K562 (cell line): ENCODE results near the gene PLPP4. TPM values are rescaled to one million over a fixed set of nuclear protein-coding genes. Genes with fewer than 3 reads are reported as not detected.

Experiments
- CBX5 ChIP-seq: IDR thresholded peaks from 2 replicates; pipeline ENCODE4 v1.6.1; 2014; ENCODE audit warnings: low read depth, borderline replicate concordance
- FIP1L1 ChIP-seq: fragments of 200-400 bp; formaldehyde crosslinking; IDR thresholded peaks from 2 replicates; pipeline ENCODE4 v1.6.1; 2018; ENCODE audit warnings: mild to moderate bottlenecking, low read depth, low read length; ENCODE audit not compliant: poor library complexity, severe bottlenecking
- GABPA ChIP-seq: fragments of 200-800 bp; sonication (Bioruptor generic); conservative IDR thresholded peaks from 2 replicates; pipeline ENCODE4 v1.6.1; 2016; ENCODE audit warnings: low read depth, missing genetic modification characterization, missing compliant biosample characterization
- HDAC1 ChIP-seq, 2 experiments: fragments of 450-650 bp; IDR thresholded peaks; 2 replicates each; pipeline ENCODE4 v1.6.1; 2016 to 2017; ENCODE audit warnings: inconsistent platforms in 1 of 2, mild to moderate bottlenecking in 1 of 2, moderate library complexity in 1 of 2
- KDM2B ChIP-seq: fragments of 250-450 bp; sonication (Bioruptor Pico); IDR thresholded peaks from 2 replicates; pipeline ENCODE4 v1.8.0; 2021; ENCODE audit warnings: mild to moderate bottlenecking, moderate library complexity
- NFE2L1 ChIP-seq: fragments of 450-650 bp; IDR thresholded peaks from 2 replicates; pipeline ENCODE4 v1.6.1; 2016; ENCODE audit warnings: missing genetic modification characterization, low read depth, mild to moderate bottlenecking, missing compliant biosample characterization, moderate library complexity, borderline replicate concordance
- POLR2H ChIP-seq: IDR thresholded peaks from 2 replicates; pipeline ENCODE4 v1.6.1; 2016; ENCODE audit warnings: missing genetic modification characterization, low read depth, mild to moderate bottlenecking, control low read depth, missing compliant biosample characterization, moderate library complexity
- PREB ChIP-seq: sonication (generic); formaldehyde crosslinking; IDR thresholded peaks from 2 replicates; pipeline ENCODE4 v1.8.1; 2023; ENCODE audit warnings: mild to moderate bottlenecking, missing genetic modification reagents
- PURB ChIP-seq: sonication (generic); formaldehyde crosslinking; IDR thresholded peaks from 2 replicates; pipeline ENCODE4 v1.9.0; 2021; ENCODE audit warnings: low read depth, mild to moderate bottlenecking, missing genetic modification reagents
- RBM39 ChIP-seq: fragments of 200-400 bp; formaldehyde crosslinking; optimal IDR thresholded peaks from 2 replicates; pipeline ENCODE3; 2018; ENCODE audit warnings: low read depth, low read length
- SMC3 ChIP-seq: conservative IDR thresholded peaks from 2 replicates; pipeline ENCODE4 v1.6.1; 2011; ENCODE audit warnings: low read depth, low read length, improper control_type of control experiment; ENCODE audit not compliant: insufficient read depth
- ZBTB7A ChIP-seq: IDR thresholded peaks from 2 replicates; pipeline ENCODE4 v1.6.1; 2011; ENCODE audit warnings: low read depth, mild to moderate bottlenecking, low read length, moderate library complexity, borderline replicate concordance; ENCODE audit not compliant: control insufficient read depth
- polyA plus RNA-seq, 8 experiments: library from polyadenylated mRNA; depleted of rRNA in 4 of 8; stranded (reverse) in 5 of 8; unstranded in 3 of 8; fragments of >200 nt; fragmentation: Nextera tagmentation in 2 of 8; fragmentation: Illumina TruSeq in 1 of 8; extraction: Ambion mirVana in 2 of 8; extraction: Trizol in 1 of 8; gene quantifications; 2 replicates each; pipeline versions ENCODE4 v1.2.1 to v1.2.3, GENCODE V29; 2011 to 2014; ENCODE audit warnings: inconsistent platforms in 1 of 8, missing spikeins in 1 of 8
- total RNA-seq, 7 experiments: library from RNA; depleted of rRNA in 6 of 7; stranded (reverse); fragments of >200 nt in 6 of 7; fragmentation: Illumina TruSeq in 2 of 7; extraction: Trizol in 2 of 7; gene quantifications; 2 replicates each; pipeline versions ENCODE4 v1.2.1 to v1.2.3, GENCODE V29; 2011 to 2021; ENCODE audit warnings: low replicate concordance in 1 of 7
- TF ChIP-seq, protein P1 (sequence below): fragments of 450-650 bp; IDR thresholded peaks from 2 replicates; pipeline ENCODE4 v1.6.1; 2016
- TF ChIP-seq, protein P2 (sequence below): fragments of 450-650 bp; IDR thresholded peaks from 2 replicates; pipeline ENCODE4 v1.6.1; 2016; ENCODE audit warnings: mild to moderate bottlenecking, moderate library complexity

The PLPP4 gene
- total and polyA plus RNA-seq, 9 of the 15 experiments (the other 6 are each of a cell fraction or from before 2014, with no cell fraction given) = 0.08 TPM; not detected in 8

- TF ChIP-seq SMC3 (peak; percentile 48; the same call in 1 of the 2 replicates), CBX5 (no peak), GABPA (tag) (no peak), PREB (CRISPR knock-in tag) (no peak), POLR2H (tag) (no peak), RBM39 (no peak), ZBTB7A (no peak), FIP1L1 (no peak), KDM2B (CRISPR knock-in tag) (no peak), HDAC1 (IDR thresholded peaks at IDR 0.05) (no peak), NFE2L1 (no peak), PURB (CRISPR knock-in tag) (no peak)
- TF ChIP-seq, protein P1, sequence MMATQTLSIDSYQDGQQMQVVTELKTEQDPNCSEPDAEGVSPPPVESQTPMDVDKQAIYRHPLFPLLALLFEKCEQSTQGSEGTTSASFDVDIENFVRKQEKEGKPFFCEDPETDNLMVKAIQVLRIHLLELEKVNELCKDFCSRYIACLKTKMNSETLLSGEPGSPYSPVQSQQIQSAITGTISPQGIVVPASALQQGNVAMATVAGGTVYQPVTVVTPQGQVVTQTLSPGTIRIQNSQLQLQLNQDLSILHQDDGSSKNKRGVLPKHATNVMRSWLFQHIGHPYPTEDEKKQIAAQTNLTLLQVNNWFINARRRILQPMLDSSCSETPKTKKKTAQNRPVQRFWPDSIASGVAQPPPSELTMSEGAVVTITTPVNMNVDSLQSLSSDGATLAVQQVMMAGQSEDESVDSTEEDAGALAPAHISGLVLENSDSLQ = peak; percentile 83
- TF ChIP-seq, protein P2, sequence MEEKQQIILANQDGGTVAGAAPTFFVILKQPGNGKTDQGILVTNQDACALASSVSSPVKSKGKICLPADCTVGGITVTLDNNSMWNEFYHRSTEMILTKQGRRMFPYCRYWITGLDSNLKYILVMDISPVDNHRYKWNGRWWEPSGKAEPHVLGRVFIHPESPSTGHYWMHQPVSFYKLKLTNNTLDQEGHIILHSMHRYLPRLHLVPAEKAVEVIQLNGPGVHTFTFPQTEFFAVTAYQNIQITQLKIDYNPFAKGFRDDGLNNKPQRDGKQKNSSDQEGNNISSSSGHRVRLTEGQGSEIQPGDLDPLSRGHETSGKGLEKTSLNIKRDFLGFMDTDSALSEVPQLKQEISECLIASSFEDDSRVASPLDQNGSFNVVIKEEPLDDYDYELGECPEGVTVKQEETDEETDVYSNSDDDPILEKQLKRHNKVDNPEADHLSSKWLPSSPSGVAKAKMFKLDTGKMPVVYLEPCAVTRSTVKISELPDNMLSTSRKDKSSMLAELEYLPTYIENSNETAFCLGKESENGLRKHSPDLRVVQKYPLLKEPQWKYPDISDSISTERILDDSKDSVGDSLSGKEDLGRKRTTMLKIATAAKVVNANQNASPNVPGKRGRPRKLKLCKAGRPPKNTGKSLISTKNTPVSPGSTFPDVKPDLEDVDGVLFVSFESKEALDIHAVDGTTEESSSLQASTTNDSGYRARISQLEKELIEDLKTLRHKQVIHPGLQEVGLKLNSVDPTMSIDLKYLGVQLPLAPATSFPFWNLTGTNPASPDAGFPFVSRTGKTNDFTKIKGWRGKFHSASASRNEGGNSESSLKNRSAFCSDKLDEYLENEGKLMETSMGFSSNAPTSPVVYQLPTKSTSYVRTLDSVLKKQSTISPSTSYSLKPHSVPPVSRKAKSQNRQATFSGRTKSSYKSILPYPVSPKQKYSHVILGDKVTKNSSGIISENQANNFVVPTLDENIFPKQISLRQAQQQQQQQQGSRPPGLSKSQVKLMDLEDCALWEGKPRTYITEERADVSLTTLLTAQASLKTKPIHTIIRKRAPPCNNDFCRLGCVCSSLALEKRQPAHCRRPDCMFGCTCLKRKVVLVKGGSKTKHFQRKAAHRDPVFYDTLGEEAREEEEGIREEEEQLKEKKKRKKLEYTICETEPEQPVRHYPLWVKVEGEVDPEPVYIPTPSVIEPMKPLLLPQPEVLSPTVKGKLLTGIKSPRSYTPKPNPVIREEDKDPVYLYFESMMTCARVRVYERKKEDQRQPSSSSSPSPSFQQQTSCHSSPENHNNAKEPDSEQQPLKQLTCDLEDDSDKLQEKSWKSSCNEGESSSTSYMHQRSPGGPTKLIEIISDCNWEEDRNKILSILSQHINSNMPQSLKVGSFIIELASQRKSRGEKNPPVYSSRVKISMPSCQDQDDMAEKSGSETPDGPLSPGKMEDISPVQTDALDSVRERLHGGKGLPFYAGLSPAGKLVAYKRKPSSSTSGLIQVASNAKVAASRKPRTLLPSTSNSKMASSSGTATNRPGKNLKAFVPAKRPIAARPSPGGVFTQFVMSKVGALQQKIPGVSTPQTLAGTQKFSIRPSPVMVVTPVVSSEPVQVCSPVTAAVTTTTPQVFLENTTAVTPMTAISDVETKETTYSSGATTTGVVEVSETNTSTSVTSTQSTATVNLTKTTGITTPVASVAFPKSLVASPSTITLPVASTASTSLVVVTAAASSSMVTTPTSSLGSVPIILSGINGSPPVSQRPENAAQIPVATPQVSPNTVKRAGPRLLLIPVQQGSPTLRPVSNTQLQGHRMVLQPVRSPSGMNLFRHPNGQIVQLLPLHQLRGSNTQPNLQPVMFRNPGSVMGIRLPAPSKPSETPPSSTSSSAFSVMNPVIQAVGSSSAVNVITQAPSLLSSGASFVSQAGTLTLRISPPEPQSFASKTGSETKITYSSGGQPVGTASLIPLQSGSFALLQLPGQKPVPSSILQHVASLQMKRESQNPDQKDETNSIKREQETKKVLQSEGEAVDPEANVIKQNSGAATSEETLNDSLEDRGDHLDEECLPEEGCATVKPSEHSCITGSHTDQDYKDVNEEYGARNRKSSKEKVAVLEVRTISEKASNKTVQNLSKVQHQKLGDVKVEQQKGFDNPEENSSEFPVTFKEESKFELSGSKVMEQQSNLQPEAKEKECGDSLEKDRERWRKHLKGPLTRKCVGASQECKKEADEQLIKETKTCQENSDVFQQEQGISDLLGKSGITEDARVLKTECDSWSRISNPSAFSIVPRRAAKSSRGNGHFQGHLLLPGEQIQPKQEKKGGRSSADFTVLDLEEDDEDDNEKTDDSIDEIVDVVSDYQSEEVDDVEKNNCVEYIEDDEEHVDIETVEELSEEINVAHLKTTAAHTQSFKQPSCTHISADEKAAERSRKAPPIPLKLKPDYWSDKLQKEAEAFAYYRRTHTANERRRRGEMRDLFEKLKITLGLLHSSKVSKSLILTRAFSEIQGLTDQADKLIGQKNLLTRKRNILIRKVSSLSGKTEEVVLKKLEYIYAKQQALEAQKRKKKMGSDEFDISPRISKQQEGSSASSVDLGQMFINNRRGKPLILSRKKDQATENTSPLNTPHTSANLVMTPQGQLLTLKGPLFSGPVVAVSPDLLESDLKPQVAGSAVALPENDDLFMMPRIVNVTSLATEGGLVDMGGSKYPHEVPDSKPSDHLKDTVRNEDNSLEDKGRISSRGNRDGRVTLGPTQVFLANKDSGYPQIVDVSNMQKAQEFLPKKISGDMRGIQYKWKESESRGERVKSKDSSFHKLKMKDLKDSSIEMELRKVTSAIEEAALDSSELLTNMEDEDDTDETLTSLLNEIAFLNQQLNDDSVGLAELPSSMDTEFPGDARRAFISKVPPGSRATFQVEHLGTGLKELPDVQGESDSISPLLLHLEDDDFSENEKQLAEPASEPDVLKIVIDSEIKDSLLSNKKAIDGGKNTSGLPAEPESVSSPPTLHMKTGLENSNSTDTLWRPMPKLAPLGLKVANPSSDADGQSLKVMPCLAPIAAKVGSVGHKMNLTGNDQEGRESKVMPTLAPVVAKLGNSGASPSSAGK = no peak
Measured at GRCh38 chr10:120423431-120424197, 33.4 kb upstream of the PLPP4 start (continued).
